SU-DHL-6 (cell line): ENCODE results near the gene CHRM2.

Experiments used
- EZH2phosphoT487 ChIP-seq: fragments of 200-600 bp; sonication (generic), shearing (Covaris generic); conservative IDR thresholded peaks from 2 replicates; pipeline ENCODE4 v1.6.1; 2018; ENCODE audit warnings: mild to moderate bottlenecking, antibody characterized with exemption, low read length, moderate library complexity, mixed read lengths
- TF ChIP-seq, protein P1 (sequence below): fragments of 200-600 bp; sonication (generic); IDR thresholded peaks from one replicate; pipeline ENCODE4 v1.5.1; 2017; ENCODE audit warnings: antibody characterized with exemption, mild to moderate bottlenecking, low read length, moderate library complexity; ENCODE audit not compliant: insufficient read depth, poor library complexity, severe bottlenecking

DNA sequence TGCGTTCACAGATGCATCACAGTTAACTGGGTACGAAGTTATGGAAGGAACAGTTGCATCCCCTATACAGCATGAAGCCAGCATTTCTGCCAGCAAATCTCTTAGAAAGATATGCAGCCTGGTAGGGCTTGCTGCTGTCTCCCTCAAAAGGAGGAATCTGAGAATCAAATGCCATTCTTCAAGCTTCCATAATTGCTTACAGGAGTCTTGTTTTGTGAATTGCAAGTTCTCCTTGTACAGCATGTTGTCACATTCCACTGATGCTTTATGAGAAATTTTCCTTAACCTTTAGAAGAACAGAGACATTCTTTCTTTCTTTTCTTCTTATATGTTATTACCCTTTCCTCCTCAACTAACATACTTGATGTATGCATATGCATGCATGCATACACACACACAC is 134.6 kb downstream of the CHRM2 start:
- TF ChIP-seq, protein P1, sequence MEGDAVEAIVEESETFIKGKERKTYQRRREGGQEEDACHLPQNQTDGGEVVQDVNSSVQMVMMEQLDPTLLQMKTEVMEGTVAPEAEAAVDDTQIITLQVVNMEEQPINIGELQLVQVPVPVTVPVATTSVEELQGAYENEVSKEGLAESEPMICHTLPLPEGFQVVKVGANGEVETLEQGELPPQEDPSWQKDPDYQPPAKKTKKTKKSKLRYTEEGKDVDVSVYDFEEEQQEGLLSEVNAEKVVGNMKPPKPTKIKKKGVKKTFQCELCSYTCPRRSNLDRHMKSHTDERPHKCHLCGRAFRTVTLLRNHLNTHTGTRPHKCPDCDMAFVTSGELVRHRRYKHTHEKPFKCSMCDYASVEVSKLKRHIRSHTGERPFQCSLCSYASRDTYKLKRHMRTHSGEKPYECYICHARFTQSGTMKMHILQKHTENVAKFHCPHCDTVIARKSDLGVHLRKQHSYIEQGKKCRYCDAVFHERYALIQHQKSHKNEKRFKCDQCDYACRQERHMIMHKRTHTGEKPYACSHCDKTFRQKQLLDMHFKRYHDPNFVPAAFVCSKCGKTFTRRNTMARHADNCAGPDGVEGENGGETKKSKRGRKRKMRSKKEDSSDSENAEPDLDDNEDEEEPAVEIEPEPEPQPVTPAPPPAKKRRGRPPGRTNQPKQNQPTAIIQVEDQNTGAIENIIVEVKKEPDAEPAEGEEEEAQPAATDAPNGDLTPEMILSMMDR = no peak
- TF ChIP-seq EZH2phosphoT487 = no peak
